Endothelial cell of umbilical vein (primary cell): Measurements from ENCODE around the gene MBD3L2. TPM values are rescaled to one million over a fixed set of nuclear protein-coding genes. Genes with fewer than 3 reads are reported as not detected.

Source experiments
- BruUV-seq: library from RNA; stranded (reverse); fragments of 400-500 nt; replicated peaks from 2 replicates; lab custom pipeline; 2021; lab: Mats Ljungman, UMichigan
- CTCF ChIA-PET: fragments of 300-600, 350-600 bp; sonication (Branson Sonifier 250); formaldehyde crosslinking; loops from one replicate; lab custom pipeline; 2021; ENCODE audit warnings: antibody characterized with exemption, inconsistent platforms; lab: Charles Lee
- POLR2A ChIA-PET: fragments of 300-600, 350-600 bp; sonication (Branson Sonifier 250); formaldehyde crosslinking; loops from one replicate; lab custom pipeline; 2021; ENCODE audit warnings: antibody characterized with exemption, inconsistent platforms; lab: Charles Lee
- DNase-seq: peaks from one replicate; pipeline ENCODE4 v3.0.0-alpha.2; 2011; ENCODE audit warnings: low read depth, low spot score
- FAIRE-seq: peaks from 2 replicates; lab custom pipeline; 2011; peaks lifted over from hg19 to GRCh38; lab: Jason Lieb, UNC
- H2AFZ ChIP-seq: 2 replicates; pipeline ENCODE4 v1.6.0; 2012; ENCODE audit warnings: low read depth, low read length, control low read depth, inconsistent platforms
- H3K27ac ChIP-seq: 2 replicates; pipeline ENCODE4 v1.5.1; 2011; ENCODE audit warnings: low read depth, mild to moderate bottlenecking, control low read depth, low read length, moderate library complexity; ENCODE audit not compliant: insufficient read depth
- H3K27me3 ChIP-seq, 2 experiments: 2 replicates each; pipeline versions ENCODE4 v1.6.0 to v1.6.1; 2011; ENCODE audit warnings: low read length in 2 of 2, mixed read lengths in 1 of 2; ENCODE audit not compliant: control insufficient read depth in 2 of 2, insufficient read depth in 2 of 2
- H3K36me3 ChIP-seq, 2 experiments: 2 replicates in 1 of 2; 3 replicates in 1 of 2; pipeline ENCODE4 v1.5.1; 2011; ENCODE audit warnings: low read length in 2 of 2, mild to moderate bottlenecking in 1 of 2, moderate library complexity in 1 of 2; ENCODE audit not compliant: control insufficient read depth in 2 of 2, insufficient read depth in 2 of 2; ENCODE audit errors: extremely low read depth in 1 of 2
- H3K4me1 ChIP-seq: 3 replicates; pipeline ENCODE4 v1.5.1; 2011; ENCODE audit warnings: mild to moderate bottlenecking, low read length; ENCODE audit not compliant: control insufficient read depth, insufficient read depth; ENCODE audit errors: extremely low read depth
- H3K4me2 ChIP-seq: 2 replicates; pipeline ENCODE4 v1.6.1; 2011; ENCODE audit warnings: low read length, control low read depth, mixed read lengths; ENCODE audit not compliant: insufficient read depth
- H3K4me3 ChIP-seq, 3 experiments: fragments of 200-600 bp in 1 of 3; sonication (generic), shearing (Covaris generic) in 1 of 3; replicated peaks in 1 of 3; 2 replicates each; pipeline ENCODE4 v1.5.1; 2011 to 2016; ENCODE audit warnings: control low read depth in 3 of 3, low read length in 3 of 3, mild to moderate bottlenecking in 2 of 3, inconsistent platforms in 1 of 3, low read depth in 1 of 3, moderate library complexity in 1 of 3; ENCODE audit not compliant: insufficient read depth in 1 of 3
- H3K79me2 ChIP-seq: 2 replicates; pipeline ENCODE4 v1.6.0; 2012; ENCODE audit warnings: low read length, inconsistent platforms; ENCODE audit not compliant: control insufficient read depth, insufficient read depth
- H3K9ac ChIP-seq: replicated peaks from 2 replicates; pipeline ENCODE3; 2011; ENCODE audit warnings: low read length, control low read depth; ENCODE audit not compliant: insufficient read depth; ENCODE audit errors: extremely low read depth
- H3K9me1 ChIP-seq: replicated peaks from 3 replicates; pipeline ENCODE4 v1.6.0; 2011; ENCODE audit warnings: mild to moderate bottlenecking, low read length; ENCODE audit not compliant: control insufficient read depth, insufficient read depth; ENCODE audit errors: extremely low read depth
- H3K9me3 ChIP-seq: replicated peaks from 2 replicates; pipeline ENCODE4 v1.5.1; 2012; ENCODE audit warnings: low read length, inconsistent platforms; ENCODE audit not compliant: control insufficient read depth, insufficient read depth
- H4K20me1 ChIP-seq: replicated peaks from 2 replicates; pipeline ENCODE3; 2011; ENCODE audit warnings: mild to moderate bottlenecking, low read length; ENCODE audit not compliant: control insufficient read depth, insufficient read depth; ENCODE audit errors: extremely low read depth
- CTCF ChIP-seq, 2 donors: IDR thresholded peaks; 1 replicate in 1 of 2; 2 replicates in 1 of 2; pipeline ENCODE4 v1.5.1; 2011; ENCODE audit warnings: low read length in 2 of 2, mild to moderate bottlenecking in 2 of 2, moderate library complexity in 2 of 2, control low read depth in 1 of 2, inconsistent platforms in 1 of 2, low read depth in 1 of 2; ENCODE audit not compliant: insufficient read depth in 1 of 2; ENCODE audit errors: extremely low read depth in 1 of 2
- EZH2 ChIP-seq: IDR thresholded peaks from 2 replicates; pipeline ENCODE4 v1.6.1; 2012; ENCODE audit warnings: borderline replicate concordance, low read depth, mild to moderate bottlenecking, moderate library complexity, low read length, inconsistent platforms; ENCODE audit not compliant: severe bottlenecking
- FOS ChIP-seq: IDR thresholded peaks from 2 replicates; pipeline ENCODE4 v1.6.1; 2011; ENCODE audit warnings: mild to moderate bottlenecking, low read length, moderate library complexity, borderline replicate concordance; ENCODE audit not compliant: insufficient read depth
- GATA2 ChIP-seq: IDR thresholded peaks from 2 replicates; pipeline ENCODE4 v1.7.0; 2011; ENCODE audit warnings: low read depth, mild to moderate bottlenecking, moderate library complexity, mixed read lengths, low read length; ENCODE audit not compliant: insufficient read length, insufficient read depth
- MAX ChIP-seq: IDR thresholded peaks from 2 replicates; pipeline ENCODE4 v1.6.1; 2011; ENCODE audit not compliant: insufficient read depth, insufficient read length
- MYC ChIP-seq: IDR thresholded peaks from one replicate; pipeline ENCODE4 v1.6.1; 2011; ENCODE audit warnings: mild to moderate bottlenecking, low read depth, low read length
- POLR2A ChIP-seq: IDR thresholded peaks from 2 replicates; pipeline ENCODE4 v1.6.1; 2012; ENCODE audit warnings: low read depth, mild to moderate bottlenecking, control low read depth, low read length
- POLR2AphosphoS5 ChIP-seq: IDR thresholded peaks from 2 replicates; pipeline ENCODE4 v1.6.1; 2012; ENCODE audit warnings: low read depth, mild to moderate bottlenecking, control low read depth, low read length, moderate library complexity; ENCODE audit not compliant: insufficient read depth
- dilution Hi-C: fragments of 300-500 bp; cut with MboI; formaldehyde crosslinking; loops from one replicate; pipeline ENCODE4 v1.15.0; 2019; ENCODE audit warnings: low sequenced_read_pairs; ENCODE audit not compliant: extremely low pct_ligation_motif_present
- intact Hi-C: fragments of 100-400 bp; cut with micrococcal nuclease; formaldehyde crosslinking; loops from one replicate; pipeline ENCODE4 v1.10.0; 2022
- polyA plus RNA-seq, 4 experiments: library from polyadenylated mRNA; depleted of rRNA in 3 of 4; stranded (reverse) in 3 of 4; unstranded in 1 of 4; fragments of >200 nt; gene quantifications; 2 replicates each; pipeline versions ENCODE4 v1.2.1 to v1.2.3, GENCODE V29; 2011 to 2012; ENCODE audit warnings: missing spikeins in 1 of 4
- total RNA-seq: library from RNA; stranded (reverse); gene quantifications from 2 replicates; pipeline ENCODE4 v1.2.3, GENCODE V29; 2021

Gene MBD3L2
- total and polyA plus RNA-seq, 2 donors (not counting 3 experiments of a cell fraction or from before 2014, with no cell fraction given) = not detected

- intact Hi-C loops = loop anchor here (1.0 kb wide), 1 partner anchor 29 kb away; no protein-coding TSS in a partner anchor
- peaks cover 9% of the 10 kb centered on the region for H3K79me2 ChIP-seq
- no peaks in the 10 kb centered on the region for H3K27me3 ChIP-seq
- TSS peak; percentile 63 for BruUV-seq
- no peak for FAIRE-seq
- H3K4me2 ChIP-seq = peak overlapping the region; percentile 86
- peaks cover 7% of the 10 kb centered on the region for H3K4me1 ChIP-seq
- no peaks in the 10 kb centered on the region for H3K9me3 ChIP-seq
- peak overlapping the region; percentile 46 for H3K27ac ChIP-seq
- ChIA-PET CTCF (interaction anchor here (1.0 kb wide), 1 partner anchor 127 kb away, joined by 7 read pairs; no protein-coding TSS in a partner anchor), POLR2A (interaction anchor here (1.8 kb wide), 1 partner anchor 29 kb away, joined by 15 read pairs; no protein-coding TSS in a partner anchor)
- no peaks in the 10 kb centered on the region for H3K9me1 ChIP-seq
- DNase-seq = no peak
- dilution Hi-C loops = no loop called here
- H2AFZ ChIP-seq = peak overlapping the region; percentile 98
- peaks cover 10 to 11% of the 10 kb centered on the region in 2 experiments for H3K36me3 ChIP-seq
- TF ChIP-seq MAX (no peak), FOS (no peak), POLR2AphosphoS5 (no peak), MYC (no peak), EZH2 (no peak), GATA2 (no peak), POLR2A (no peak), CTCF (IDR thresholded peaks at IDR 0.05; ENCODE audit: extremely low read depth in 1 of 2, insufficient read depth in 1 of 2, low read depth in 1 of 2, low read length in 2 of 2) (no peak)
- no peaks in the 10 kb centered on the region for H4K20me1 ChIP-seq
- H3K9ac ChIP-seq = peak overlapping the region; percentile 64
- peak overlapping the region; percentile 72 to 94 (median 79) for H3K4me3 ChIP-seq
Measured at GRCh38 chr19:7069904-7070226, 20.7 kb downstream of the MBD3L2 start.
